Testis (tissue), 2 donors: ENCODE results near the gene CYB5A.

ENCODE experiments used
- POLR2A ChIP-seq: fragments of 450-650 bp; IDR thresholded peaks from one replicate; pipeline ENCODE4 v1.6.1; 2017; ENCODE audit warnings: antibody characterized with exemption, mild to moderate bottlenecking, moderate library complexity
- TF ChIP-seq, protein P1 (sequence below), 3 experiments: fragments of 450-650 bp in 2 of 3; fragments of 200-600 bp in 1 of 3; sonication (generic) in 1 of 3; IDR thresholded peaks; one replicate each; pipeline ENCODE4 v1.5.1; 2016 to 2019; ENCODE audit warnings: antibody characterized with exemption in 3 of 3, mild to moderate bottlenecking in 2 of 3, moderate library complexity in 1 of 3

DNA sequence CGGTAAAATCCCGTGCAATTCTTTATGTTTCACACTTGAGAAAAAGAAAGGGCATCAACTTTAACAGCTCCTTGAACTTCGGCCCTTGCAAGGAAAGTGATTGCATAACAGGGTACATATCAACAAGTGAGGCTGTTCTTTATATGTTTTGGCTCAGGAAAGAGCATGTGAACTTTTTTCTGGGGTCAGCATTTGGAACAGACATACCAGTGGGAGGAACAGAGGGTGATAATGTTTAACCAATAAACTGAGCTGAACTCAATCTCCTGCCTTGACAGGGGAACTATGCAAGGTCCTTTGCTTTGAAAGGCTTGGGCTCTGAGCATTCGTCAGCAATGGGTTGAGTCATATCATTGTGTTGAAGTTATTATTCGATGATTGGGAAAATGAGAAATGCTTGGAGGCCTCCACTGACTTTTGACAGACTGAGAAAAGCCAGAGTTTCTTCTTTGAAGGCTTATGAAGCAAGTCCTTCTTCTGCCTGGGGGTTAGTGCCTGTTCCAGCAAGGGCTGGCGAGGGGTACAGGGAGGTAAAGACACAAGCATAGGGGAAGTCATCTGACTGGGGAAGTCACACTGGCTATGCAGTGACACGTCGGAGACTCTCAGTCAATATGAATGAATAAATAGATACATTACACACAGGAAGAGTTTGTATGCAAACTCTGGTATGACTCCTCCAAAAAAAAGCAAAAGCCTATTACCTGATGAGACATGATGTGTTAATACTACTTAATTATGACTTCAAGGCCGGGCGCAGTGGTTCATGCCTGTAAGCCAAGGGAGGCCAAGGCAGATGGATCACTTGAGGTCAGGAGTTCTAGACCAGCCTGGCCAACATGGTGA is 57.2 kb downstream of the CYB5A start:
- TF ChIP-seq, protein P1, sequence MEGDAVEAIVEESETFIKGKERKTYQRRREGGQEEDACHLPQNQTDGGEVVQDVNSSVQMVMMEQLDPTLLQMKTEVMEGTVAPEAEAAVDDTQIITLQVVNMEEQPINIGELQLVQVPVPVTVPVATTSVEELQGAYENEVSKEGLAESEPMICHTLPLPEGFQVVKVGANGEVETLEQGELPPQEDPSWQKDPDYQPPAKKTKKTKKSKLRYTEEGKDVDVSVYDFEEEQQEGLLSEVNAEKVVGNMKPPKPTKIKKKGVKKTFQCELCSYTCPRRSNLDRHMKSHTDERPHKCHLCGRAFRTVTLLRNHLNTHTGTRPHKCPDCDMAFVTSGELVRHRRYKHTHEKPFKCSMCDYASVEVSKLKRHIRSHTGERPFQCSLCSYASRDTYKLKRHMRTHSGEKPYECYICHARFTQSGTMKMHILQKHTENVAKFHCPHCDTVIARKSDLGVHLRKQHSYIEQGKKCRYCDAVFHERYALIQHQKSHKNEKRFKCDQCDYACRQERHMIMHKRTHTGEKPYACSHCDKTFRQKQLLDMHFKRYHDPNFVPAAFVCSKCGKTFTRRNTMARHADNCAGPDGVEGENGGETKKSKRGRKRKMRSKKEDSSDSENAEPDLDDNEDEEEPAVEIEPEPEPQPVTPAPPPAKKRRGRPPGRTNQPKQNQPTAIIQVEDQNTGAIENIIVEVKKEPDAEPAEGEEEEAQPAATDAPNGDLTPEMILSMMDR (IDR thresholded peaks at IDR 0.05) = no peak
- TF ChIP-seq POLR2A = no peak
